Stimulated activated CD8-positive, alpha-beta memory T cell treated with anti-CD3 and anti-CD28 coated beads, Interleukin-2, amount 100 ng/mL, for 1 hour (primary cell): Measurements from ENCODE around the gene RFX1.

Source experiments
- DNase-seq, 2 donors: peaks; one replicate each; pipeline ENCODE4 v3.0.0-alpha.2; 2020; ENCODE audit warnings: low read depth in 2 of 2

Gene RFX1

DNA sequence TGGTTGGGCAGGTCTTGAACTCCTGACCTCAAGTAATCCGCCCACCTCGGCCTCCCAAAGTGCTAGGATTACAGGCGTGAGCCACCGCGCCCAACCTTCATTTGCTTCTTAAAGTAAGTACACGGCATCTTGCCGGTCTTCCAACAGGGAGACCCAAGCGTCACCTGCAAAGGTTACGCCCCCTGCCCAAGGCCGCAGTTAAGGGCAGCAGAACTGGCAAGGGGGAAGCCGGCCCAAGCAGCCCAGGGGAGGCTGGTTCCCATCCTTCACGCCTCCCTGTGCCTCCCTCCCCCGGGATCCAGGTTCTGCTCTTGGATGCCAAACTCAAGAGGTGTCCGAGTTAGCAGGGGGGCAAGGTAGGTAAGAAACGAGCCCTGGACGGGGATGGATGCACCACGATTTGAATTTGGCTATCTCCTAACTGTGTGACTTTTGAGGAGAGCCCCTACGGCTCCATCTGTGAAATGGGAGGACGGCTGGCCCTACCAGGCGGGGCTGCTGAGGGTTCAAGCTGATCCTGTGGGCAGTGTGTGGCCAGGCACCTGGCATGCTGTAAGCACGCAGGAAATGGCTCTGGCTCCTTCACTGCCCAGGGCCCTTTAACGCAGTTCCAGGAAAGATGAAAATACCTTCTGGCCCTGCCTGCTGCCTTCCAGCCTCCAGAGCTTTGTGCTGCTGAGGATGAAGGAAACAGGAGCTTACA lies 9.0 kb downstream of the RFX1 start:
- no peak for DNase-seq

DNA sequence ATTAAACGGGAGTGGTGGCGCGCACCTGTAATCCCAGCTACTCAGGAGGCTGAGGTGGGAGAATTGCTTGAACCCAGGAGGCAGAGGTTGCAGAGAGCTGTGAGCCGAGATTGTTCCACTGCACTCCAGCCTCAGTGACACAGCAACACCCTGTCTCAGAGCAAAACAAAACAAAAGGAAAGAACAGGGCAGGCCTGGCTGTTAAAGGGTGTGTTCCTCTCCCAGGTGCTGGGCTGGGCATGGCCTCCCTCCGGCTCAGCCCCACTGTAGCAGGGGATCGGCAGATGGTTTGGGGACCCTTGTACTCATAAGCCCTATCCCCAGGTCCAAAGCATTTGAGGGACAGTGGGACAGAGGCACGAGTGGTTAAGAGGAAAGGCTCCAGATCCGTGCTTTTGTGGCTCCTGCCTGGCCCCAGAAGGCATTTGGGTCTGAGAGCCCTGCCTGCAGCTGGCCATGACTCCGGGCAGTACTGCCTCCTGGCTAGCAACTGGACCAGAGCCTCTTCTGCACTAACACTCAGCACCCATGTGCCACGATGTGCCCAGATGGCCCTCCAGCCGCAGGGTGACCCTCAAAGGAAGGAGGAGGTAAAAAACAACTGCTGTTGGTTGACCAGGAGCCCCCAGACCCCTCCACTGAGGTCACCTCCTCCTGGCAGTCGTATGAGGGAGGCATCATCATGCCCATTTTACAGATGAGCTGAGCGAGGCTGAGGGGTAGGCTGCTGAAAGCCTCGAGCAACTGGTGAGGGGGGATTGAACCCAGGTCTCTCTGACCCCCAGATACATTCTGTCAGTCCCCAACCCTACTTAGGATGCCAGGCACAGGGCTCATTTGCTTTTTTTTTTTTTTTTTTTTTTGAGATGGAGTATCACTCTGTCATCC lies 10.0 kb downstream of the RFX1 start:
- DNase-seq = no peak

DNA sequence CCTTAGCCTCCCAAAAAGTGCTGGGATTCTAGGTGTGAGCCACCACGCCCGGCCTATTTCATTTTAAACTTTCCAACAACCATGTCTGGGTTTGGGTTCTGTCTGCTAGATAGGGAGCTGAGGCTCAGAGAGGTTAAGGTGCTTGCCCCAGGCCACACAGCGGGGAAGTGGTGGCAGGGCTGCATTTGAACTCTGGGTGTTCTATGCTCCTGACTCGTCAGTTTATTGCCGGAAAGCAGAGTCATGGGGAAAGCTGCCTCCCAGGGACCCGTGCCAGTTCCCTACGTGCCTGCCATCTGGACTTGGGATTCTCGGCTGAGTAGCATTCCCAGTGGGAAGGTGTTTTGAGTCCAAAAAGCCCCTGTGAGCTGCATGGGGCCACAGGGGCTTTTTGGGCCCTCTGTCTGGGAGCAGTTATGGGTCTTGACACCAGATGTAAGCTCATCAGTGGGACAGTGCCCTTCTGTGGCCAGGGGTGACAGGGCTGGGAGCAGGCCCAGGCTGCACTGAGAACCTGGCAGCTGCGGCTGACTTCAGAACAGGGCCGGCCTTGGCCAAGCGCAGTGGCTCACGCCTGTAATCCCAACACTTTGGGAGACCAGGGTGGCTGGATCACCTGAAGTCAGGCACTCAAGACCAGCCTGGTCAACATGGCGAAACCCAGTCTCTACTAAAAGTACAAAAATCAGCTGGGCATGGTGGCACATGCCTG lies 10.9 kb downstream of the RFX1 start:
- no peak for DNase-seq

DNA sequence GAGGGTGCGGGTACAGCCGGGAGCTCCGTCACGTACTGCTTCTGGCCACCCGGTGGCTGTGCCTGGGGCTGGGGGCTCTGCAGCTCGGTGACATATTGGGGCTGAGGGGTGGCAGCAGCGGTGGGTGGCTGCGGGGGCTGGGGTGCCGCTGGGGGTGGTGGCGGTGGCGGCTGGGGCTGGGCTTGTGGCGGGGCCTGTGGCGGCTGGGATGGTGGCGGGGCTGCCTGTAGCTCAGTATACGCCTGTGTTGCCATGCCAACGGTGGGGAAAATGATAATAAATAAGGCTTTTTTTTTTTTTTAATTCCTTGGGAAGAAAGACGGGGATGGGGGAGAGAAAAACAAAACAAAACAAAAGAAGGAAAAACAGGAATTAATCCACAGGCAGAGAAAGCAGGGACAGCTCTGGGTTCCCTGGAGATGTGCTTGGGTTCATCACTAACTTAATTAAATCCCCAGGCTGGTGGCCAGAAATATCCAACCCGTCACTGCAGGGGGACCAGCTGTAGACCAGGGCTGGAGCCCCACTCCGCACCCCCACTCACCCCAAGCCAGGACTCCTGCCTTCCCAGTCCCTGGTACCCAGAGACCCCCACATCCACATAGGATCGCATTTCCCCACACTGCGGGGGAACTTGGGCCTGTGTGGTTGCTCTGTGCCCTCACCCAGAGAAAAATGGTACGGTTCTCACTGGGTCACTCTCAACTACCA lies 12.4 kb downstream of the RFX1 start:
- no peak for DNase-seq

DNA sequence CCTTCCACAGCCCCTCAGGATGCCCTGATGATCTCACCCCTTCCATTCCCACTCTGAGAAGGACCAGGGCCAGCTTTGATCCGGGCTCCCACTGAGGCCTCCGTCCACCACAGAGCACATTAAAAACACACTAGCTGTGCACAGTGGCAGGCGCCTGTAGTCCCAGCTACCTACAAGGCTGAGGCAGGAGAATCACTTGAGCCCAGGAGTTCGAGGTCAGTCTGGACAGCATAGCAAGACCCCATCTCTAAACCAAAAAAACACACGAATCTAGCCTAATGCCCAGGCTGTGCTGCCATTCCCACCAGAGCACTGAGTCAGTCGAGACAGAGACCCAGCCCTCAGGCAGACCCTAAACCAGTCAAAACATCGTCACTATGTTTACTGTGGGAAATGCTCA lies 14.1 kb downstream of the RFX1 start:
- no peak for DNase-seq

DNA sequence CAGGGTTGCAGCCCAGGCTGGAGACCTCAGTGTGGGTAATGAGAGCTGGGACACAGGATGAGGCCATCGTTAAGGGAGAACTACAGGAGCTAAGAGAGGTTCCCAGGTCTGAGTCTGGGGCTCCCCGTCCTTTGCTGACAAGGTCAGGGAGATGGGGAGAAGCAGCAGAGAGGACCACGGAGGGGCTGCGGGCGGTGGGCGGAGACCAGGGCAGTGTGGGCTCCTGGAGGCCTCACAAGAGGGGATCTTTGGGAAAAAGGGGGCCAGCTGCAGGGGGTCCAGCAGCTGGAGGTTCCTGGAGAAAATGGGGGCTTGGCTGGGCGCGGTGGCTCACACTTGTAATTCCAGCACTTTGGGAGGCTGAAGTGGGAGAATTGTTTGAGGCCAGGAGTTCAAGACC lies 16.0 kb downstream of the RFX1 start:
- DNase-seq = no peak

DNA sequence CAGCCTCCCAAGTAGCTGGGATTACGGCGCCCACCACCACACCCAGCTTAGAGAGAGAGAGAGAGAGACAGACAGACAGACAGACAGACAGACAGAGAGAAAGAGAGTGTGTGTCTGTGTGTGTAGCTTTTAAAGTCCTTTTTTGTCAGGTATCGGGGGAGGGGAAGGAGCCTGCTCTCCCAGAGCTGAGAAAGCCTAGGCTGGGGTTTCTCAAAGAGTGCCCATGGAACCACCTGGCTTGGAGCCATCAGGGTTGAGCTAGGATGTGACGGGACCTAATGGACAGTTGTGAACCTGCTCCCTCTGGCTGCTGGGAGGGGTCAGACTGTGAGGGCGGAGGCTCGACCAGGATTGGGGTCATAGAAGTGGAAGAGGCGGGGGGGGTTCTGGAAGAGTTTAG lies 16.6 kb downstream of the RFX1 start:
- no peak for DNase-seq

DNA sequence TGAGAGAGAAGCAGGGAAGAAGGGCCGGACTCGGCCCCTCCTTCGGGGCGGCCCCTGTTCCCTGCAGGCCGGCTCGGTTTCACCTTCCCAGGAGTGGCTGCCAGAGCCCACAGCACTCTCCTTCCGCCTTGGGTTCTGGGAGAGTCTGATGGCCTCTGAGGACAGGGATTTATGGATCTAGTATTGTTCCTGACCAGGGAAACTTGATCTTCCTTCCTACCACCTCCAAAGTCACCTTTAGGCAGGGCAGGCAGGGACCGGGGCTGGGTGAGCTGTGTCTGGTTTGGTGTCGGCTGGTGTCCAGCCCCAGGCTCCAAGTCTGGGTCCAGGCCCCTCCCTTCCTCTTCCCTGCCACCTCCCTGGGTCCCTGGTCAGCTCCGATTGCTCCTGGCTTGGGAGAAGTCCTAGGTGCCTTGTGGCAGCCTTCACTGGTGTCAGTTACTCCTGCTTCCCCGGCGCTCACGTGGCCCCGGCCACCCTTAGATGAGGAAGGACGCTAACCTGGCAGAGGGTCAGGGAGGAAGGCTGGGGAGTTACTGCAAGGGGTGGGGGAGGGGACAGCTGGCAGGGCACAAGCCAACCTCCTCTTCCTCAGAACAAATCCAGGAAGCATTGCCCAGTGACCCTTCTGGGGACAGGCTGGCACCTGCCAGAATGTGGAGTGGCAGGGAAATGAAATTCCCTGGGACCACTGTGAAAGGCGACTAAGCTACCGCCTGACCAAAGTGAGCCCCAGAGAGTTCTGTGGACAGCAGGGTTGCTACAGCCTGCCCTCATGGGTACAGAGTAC lies 18.8 kb downstream of the RFX1 start:
- DNase-seq = no peak

DNA sequence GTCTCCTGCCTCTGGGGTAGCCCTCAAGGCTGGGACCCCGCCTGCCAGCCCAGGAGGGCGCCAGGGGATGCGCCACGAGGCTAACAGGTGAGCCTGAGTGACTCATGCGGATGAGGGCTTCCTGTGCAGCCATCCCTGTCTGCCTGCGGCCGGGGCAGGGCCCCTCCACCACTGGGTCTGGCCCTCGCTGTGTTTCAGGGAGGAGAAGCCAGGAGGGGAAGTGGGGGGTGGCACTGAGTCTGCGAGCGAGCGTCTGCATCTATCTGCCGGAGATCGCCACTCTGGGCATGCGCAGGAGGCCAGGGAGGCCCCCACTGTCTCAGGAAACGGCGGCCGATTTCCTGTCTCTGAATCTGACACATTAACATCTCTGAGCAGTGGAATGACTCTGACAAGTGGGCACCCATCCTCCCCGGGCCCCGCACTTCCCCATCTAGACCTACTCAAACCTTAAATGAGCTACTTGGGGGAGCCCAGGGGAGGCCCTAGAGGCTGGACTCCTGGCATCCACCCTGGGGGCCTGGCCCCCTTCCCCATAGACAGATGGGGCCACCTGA lies 19.7 kb downstream of the RFX1 start:
- peak; percentile 98 to 99 for DNase-seq

DNA sequence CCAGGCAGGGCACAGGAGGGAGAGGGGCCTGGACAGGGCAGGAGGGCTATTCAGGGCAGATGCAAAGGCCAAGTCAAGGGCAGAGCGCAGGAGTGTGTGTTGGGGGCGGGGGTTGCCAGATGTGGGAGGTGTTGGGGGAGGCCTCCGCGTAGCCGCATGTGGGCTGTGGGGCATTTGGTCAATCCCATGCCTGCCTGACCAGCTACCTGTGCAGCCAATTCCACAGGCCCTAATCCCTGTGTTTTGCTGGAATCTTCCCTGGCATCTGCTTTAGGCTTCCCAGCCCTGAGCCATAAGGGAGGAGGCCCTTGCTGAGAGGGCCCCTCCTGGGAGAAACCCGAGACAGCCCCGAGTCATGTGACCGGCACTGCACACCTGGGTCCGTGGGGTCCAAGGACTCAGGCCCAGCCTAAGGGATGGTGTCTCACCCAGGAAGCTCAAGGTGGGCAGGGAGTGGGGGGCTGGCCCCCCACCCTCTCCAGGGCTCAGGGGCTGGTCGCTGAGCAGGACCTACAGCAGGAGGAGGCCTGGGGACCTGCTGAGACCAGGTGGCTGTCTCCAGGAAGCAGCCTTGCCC lies 20.3 kb downstream of the RFX1 start:
- DNase-seq = no peak

DNA sequence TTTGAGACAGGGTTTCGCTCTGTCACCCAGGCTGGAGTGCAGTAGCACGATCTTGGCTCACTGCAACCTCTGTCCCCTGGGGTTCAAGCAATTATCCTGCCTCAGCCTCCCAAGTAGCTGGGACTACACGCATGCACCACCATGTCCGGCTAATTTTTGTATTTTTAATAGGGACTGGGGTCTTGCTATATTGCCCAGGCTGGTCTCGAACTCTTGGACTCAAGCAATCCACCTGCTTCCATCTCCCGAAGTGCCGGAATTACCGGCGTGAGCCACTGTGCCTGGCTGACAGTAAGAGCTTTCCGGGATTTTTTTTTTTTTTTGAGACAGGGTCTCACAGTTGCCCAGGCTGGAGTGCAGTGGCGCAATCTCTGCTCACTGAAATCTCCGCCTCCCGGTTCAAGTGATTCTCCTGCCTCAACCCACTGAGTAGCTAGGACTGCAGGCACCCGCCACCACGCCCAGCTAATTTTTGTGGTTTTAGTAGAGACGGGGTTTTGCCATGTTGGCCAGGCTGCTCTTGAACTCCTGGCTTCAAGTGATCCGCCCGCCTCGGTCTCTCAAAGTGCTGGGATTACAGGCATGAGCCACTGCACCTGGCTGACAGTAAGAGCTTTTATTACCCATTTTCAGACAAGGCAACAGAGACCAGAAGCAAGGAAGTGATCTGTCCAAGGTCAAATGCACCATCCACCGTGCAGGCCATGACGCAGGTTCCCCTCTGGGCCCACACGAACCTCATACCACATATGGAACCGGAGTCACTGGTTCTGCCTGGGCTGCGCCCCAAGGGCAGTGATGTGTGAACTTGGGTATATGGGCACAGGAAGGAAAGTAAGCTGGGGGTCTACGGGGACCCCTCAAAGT lies 21.0 kb downstream of the RFX1 start:
- DNase-seq = no peak

DNA sequence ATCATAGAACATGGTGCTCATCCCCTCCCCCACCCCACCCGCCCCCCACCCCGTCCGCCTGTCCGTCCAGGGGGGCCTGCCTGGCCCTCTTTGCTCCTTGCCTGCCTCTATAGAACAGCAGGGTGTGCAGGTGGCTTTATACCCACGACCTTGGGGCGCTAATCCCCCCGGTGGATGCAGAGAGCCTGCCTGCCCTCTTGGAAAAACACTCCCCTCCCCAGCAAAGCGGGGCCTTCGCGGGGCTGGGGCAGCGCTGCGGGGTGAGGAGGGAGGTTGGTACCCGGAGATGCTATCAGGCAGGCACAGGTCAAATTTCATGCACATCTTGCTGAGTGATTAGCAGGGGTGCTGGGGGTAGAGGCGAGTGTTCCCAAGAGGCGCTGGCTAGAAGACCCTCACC lies 21.9 kb downstream of the RFX1 start:
- DNase-seq = no peak

DNA sequence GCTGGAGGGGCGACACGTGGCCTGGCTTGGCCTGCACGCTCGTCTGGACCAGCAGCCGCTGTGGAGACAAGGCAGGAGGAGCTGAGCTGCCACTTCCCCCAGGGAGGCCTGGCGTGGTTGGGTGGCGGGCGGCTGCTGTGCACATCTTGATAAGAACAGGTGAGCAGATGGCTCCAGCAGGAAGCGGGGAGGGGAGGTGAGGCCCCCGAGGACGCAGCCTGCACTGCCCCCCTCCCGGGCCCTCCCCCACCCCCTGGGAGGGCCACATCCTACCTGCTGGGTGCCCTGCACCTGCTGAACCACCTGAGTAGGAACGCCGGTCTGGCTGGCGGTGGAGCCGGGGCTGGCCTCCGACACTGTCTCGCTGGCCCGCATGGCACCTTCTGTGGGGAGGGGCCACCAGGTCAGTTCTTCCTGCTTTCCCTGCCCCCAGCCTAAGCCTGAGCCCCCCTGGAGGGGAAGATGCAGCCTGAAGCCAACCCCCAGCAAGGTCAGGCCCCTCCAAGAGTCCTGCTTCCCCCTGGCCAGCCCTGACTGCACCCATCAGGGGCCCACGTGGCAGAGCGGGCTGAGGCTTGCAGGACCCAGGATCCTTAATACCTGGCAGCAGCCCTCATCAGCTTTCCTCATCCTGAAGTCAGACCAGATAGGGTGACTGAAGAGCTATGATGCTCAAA lies 22.8 kb downstream of the RFX1 start:
- no peak for DNase-seq

DNA sequence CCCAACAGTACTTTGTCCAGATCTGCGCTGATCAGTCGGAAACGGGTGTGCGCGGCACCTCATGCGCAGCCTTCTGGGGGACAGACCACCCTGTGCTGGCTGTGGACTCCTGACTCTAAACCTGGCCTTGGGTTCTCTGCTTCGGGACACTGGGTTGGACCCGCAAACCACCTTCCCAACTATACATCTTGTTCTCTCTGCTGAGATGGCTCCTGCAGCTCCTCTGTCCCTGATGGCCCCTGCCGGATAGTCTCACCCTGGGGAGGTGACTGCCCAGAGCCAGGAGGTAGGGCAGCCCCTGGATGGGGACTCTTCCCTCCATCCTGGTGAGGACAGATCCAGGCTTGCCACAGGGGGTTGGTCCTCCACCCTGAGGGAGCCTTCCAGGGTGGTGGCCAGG lies 23.3 kb downstream of the RFX1 start:
- no peak for DNase-seq

DNA sequence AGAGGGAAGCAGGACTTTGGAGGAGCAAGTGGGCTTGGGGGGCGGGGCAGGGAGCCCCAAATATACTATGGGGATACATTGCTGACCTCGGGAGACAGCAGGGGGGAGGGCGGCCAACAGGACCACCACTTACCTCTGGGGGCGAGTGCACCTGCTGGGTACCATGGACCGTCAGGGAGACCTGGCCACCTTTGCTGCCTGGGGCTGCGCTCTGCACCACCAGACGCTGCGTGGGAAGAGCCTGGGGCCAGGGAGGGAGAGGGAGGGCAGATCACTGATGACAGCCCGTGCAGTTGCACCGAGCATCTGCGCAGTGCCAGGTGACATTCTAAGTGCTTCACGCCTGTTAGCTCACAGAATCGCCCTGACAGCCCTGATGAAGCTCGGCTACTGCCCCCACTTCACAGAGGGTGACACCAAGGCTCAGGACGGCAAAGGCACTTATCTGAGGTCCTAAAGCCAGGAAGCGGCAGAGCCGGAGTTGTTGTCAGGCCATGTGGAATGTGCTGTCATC lies 24.1 kb downstream of the RFX1 start:
- DNase-seq = no peak

DNA sequence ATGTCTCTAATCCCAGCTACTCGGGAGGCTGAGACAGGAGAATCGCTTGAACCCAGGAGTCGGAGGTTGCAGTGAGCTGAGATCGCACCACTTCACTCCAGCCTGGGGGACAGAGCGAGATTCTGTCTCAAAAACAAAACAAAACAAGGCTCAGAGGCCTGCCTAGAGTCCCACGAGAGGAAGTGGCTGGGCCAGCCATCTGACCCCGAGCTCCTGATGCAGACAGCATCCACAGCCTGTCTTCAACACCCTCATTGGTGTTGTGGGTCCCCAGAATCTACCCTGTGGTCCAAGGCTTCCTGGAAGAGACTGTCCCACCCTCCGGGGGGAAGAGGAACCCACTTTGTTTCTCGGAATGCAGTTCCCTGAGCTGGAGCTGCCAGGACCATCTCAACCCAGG lies 24.7 kb downstream of the RFX1 start:
- DNase-seq = no peak

DNA sequence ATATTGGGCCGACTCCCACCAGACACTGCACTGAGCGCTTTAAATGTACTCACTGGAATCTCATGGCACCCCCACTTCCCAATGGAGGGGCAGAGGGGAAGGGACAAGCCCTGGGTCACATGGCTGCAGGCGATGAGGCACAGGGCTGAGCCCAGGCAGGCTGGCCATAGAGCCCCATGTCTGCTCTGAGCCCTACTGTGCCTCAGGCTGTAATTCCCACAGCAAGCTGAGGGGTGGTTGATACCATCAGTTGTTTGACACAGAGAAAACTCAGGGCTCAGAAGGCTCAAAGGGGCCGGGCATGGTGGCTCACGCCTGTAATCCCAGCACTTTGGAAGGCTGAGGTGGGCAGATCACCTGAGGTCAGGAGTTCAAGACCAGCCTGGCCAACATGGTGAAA lies 25.1 kb downstream of the RFX1 start:
- no peak for DNase-seq

DNA sequence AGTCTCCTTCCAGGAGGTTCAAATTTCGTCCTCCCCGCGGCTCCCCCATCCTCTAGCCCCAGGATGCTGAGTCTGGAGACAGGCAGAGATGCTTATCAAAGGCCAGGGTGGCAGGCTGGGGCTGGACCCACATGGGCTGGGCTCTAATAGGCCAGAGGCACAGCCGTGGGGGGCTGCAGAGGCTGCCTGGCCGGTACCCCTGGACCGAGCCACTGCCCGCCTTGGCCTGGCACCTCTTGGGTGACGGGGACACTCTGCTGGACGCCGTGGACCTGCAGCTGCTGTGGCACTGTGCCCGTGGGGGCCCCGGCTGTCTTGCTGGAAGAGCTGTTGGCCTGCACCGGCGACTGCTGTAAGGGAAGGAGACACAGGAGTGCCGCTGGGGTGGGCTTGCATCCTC lies 25.8 kb downstream of the RFX1 start:
- no peak for DNase-seq

DNA sequence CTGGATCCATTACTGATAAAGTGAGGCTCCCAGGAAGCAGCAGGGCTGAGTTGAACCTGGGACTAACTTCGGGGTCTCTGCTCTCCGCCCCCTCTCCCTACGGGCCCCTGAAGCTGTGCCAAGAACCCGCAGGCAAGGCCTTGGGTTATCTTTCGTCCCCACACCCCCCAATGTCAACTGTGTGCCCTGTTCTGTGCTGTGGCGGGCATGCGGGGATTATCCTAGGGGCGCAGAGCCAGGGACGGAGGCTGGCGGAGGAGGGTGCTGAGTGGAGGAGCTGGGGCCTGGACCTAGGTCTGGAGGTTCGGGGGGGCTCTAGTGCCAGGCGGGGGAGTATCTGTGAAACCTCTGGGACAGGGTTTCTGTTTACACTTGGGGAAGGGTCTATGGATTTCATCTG lies 26.4 kb downstream of the RFX1 start:
- no peak for DNase-seq
